ENCODE measurements around the gene KIAA1755.

Gene KIAA1755

DNA sequence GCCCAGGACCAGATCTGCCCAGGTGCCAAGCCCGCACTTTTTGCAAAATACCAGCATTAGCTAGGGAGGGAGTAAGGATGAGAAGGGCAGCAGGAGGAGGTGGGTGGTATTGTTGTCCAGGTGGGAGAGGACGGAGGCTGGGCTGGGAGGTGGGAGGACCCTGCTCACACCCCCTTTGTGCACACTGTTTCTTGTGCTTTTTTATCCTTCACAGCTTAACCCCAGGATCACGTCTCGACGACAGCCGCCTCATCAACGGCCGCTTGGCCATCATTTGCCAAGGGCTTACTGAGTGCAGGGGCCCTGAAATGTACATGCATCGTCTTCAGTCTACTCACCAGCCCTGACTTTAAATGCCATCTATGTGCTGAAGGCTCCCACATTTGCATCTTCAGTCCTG, 83.3 kb downstream of the KIAA1755 start:
- DNase-seq: no peak

DNA sequence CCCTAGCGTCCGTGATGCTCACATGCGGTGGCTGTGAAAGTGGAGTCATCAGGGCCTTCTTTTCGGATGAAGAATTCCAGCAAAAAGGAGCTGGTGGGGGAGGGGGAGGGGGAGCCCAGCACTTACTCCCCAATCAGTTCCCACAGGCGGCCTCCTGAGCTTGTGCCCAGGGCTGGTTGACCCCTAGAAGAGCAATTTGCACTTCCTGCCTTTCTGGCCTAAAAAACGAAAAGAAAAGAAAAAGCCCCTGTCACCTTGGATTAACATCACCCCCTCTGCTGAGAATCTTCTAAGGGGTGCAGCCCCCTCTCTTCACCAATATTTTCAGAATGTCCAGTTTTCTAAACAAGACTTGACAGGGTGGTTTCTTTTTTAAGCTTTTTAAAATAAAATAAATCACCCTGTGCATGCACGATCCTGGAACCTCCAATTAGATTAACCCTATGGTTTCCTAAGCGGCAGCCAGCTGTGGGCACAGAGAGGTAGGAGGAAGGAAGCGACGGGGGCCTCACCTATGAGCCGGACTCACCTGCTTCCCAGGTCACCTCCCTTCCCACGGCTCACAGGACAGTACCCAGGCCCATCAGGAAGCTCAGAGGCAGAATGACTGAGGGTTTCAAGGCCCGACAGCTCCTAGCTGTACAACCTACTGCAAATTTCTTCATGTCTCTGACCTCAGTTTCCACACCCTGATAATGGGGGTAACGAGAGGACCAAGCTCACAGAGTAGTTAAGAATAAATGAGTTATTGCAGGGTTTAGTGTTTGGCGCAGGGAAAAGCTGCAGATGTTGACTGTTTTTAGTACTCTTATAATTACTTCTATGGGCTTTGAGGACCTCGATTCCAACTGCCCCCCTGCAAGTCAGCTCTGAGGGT, 85.0 kb downstream of the KIAA1755 start:
- DNase-seq: no peak

DNA sequence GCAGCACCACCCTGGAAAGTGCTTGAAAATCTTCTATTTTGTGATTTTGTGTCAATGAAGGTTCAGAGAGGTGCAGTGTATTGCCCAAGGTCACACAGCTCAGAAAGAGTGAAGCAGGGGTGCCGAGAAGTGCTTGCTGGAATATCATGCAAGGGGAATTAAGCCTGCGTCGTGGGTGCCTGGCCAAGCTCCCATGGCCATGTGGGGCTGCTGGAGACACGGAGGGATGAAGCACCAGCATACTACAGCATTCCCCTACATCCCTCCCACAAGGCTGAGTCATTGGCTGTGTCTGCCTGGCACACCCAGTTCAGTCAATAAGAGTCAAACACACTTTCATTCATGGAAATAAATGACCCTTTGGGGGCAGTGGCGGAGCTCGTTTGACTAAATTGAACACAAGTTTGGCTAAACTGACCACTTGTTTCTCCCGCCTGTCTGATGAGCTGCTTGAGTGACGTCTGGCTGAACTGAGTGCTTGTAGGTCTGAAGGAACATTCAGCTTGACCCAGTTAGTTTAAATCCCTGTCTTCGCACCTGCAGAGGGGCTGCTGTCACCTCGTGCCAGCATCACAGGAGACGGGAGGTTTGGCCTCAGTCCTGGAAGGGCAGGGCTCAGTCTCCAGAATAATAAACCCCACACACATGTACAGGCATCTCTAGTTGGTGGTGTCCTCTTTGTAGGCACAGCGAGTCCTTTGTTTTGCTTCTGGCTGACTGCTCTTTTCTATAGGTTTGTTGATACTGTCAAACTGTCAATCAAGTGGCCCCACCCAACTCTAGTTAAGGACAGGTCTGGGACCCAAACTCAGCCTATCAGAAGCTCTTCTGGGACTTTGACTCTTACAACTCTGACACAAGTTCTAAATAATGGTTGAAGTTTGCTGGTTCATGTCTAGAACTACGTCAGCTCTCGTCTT, 87.0 kb downstream of the KIAA1755 start:
- DNase-seq: no peak

DNA sequence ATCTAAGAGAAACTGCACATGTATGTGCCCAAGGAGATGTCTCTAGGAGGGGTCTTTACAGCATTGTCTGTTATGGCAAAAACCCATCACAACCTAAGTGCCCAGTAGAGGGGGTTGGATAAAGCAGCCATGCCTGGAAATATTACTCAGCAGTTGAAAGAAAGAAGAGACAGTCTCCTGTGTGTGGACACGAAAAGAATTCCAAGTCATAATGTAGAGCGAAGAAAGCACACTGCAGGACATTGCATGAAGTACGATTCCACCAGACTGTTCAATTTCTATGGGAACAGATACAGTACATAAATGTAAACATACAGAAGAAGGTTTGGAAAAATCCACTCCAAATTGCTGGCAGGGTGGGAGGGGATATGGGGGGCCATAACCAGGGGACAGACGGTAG, 88.1 kb downstream of the KIAA1755 start:
- no peak for DNase-seq

DNA sequence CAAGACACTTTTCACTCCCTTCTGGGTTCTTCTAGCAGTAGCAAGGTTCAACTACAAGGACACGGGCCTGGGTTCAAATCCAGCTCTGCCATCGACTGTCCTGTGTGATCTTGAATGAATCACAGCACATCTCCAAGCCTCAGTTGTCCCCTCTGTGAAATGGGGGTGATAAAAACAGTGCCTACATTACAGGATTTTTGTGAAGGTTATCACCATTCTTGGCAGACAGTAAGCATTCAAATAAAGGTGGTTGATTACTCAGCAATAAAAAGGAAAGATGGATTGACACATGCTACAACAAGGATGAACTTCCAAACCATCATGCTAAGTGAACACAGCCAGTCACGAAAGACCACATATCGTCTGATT, 88.9 kb downstream of the KIAA1755 start:
- DNase-seq: no peak

DNA sequence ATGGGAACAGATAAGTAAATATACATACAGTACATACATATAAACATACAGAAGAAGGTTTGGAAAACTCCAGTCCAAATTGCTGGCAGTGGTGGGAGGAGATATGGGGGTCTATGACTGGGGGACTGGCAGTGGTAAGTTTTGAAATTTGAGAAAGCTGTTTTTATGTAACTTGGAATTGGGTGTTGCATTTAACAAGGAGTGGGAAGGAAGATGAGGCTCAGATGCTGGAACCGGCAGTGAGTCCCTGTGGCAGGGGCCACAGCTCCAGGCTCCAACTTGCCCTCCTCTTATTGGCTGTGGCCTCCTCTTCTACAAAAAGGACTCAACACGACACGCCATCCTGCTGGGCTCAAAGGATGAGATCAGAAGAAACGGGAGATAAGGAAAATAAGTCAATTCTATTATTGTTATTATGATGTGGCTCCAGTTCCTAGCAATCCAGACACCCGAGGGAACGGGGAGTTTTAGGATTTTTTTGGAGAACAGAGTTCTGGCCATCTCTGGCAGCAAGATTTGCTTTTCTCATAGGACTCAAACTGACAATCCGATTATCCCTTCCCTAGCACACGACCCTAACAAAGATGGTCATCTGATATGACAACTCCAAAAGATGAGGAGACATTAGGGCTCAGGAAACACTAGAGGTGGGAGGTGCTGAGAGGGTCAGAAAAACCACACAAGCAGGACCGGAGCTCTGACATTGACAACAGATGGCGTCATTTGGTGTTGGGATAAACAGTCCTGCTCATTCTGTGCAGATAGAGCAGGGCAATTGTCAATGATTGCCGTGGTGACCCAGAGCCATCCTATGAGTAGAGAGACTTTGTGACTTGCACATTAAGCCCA, 89.5 kb downstream of the KIAA1755 start:
- no peak for DNase-seq

DNA sequence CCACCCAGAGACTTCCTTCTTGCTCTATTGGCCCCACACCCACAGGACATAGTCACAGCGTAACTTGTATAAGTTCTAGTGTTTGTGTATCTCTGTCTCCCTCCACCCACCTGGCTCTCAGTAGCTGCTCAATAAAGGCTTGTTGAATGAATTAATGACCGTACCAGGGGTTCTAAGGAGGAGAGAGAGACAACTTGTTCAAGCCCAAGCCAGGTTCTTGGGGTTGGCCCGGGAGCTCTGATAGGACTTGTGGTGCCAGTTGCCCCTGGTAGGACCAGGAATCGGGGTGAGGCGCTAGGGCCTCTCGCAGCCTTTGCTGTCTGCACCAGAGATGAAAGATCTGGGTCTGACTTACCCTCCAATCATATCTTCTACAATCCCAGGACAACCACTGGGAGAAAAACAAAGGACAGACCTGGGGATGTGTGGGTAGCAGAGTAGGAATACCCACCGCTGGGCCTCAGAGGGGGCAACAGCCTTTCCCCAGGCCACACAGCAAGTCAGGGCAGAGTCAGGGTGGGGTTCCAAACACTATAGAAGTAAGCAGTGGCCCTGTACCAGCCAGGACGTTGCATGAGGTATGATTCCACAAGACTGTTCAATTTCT, 90.2 kb downstream of the KIAA1755 start:
- DNase-seq: no peak

DNA sequence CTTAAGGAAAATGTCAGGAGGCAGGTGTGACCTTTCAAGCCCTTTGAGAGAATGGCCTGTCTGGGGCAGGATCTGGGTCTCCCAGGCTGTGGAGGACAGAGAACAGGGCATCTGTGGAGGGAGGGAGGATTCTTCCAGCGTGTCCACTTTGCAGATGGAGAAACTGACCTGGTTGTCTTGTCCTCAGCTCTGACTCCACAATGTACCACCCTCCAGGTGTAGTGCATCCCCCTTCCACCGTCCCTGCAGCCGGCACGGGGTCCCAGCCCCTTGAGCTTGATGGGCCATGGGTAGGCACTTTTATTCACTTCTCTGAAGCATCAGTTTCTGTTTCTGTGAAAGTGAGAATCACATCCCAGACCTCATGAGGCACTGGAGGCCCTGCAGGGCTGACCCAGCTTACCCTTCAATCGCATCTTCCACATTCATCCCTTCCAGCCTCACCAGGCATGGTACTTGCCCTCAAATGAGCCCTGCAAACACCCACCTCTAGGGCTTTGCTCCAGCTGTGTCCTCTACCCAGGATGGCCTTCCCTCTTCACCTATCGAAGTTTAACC, 90.8 kb downstream of the KIAA1755 start:
- no peak for DNase-seq

DNA sequence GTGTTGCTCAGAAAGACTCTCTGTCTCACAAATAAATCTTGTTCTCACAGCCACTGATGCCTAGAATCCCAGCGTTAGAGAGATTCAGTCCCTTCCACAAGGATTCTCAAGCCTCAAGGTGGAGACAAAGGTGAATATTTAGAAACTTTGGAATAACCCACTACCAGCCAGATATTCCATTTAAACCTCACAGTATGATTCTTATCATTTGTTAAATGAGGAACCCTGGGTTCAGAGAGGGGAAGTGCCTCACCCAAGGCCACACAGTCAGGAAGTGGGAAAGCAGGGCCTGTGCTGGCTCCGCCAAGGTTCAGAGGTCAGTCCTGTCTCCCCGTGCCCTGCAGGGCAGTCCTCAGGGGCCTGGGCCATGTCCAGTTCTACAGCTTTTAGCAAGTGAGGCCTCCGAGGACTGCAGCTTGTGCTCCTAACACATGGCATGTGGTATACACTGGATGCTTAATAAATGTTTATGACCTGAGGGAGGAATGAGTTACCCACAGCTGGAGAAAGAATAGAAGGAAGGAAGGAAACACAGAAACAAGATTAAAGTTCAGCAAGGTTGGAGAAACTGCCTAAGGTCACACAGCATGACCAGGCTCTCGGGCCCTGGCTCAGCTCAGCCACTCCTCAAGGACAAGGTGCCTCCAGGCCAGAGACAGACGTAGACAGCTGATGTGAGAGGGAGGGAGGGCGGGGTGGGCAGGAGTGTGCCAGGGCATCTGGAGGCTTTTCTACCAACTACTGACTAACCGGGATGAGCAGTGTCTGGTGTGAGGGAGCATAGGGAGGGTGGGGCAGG, 91.5 kb downstream of the KIAA1755 start:
- no peak for DNase-seq

DNA sequence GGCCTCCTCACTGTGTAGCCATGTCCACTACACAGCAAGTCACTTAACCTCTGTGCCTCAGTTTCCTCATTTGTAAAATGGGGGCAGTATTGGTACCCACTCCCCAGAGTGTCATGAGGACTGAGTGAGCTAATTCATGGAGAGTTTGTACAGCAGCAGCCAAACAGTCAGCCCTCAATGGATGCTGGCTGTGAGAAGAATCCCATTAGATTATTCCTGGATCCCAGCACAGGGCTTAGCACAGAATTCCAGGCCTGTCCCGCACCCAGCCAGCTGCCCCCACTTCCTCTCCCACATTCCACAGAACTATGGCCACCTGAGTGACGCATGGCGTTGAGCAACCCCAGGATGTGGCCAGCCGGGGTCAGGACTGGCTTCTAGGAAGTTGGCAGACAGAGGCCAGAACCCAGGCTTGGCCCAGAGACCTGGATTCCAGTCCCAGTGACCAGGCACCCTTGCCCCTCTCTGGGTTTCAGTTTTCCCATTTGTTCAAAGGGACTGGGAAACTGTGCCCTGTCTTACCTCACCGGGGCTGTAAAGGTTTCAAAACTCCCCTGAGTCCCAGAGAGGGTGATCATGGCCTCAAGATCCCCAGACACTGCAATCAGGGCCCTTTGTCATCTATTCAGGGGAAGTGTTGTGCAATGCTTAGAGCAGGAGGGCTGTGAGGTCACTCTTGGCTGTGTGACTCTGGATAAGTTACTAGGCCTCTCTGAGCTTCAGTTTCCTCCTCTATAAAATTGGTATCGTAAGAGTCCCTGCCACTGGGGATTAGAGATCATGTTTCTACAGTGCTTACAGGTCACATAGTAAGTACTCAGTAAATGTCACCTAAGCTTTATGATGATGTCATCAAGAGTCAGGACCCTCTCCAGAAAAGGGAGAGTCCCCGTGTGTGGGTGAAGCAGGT, 92.4 kb downstream of the KIAA1755 start:
- DNase-seq: no peak

DNA sequence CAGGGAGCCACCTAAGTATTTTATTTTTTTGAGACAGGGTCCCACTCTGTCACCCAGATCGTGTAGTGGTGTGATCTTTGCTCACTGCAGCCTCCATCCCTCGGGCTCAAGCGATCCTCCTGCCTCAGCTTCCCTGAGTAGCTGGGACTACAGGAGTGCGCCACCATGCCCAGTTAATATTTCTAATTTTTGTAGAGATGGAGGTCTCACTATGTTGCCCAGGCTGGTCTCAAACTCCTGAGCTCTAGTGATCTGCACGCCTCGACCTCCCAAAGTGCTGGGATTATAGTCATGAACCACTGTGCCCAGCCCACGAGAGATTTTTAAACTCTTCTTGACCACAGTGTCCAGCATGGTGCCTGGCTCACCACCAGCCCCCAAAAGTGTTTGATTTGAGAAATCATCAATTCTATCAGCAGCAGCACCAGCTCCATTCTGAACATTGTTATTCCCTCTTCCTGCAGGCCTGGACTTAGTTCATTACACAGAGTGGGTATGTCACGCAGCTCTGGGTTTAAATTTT, 93.1 kb downstream of the KIAA1755 start:
- no peak for DNase-seq

DNA sequence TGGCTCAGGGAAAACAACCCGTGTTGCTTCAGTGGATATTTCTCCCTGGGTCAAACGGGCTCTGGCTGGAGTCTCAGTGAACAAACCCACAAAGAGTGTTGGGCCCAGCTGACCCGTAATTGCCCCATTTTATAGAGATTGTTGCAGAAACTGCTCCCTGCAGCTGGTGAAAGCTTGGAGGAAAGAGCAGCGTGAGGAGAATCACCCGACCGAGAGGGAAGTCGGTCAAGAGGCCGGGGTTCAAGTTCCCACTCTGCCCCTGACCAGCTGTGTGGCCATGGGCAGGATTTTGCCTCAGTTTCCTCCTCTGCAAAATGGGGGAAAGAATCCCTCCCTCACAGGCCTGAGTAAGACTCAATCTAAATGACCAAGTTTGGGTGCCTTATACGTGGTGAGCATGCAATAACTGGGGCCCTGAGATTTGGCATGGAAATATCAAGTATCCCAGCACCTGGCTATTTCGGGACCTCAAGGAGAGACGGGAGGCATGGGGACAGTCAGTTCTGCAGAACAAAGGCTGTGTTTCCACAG, 93.8 kb downstream of the KIAA1755 start:
- DNase-seq: no peak

DNA sequence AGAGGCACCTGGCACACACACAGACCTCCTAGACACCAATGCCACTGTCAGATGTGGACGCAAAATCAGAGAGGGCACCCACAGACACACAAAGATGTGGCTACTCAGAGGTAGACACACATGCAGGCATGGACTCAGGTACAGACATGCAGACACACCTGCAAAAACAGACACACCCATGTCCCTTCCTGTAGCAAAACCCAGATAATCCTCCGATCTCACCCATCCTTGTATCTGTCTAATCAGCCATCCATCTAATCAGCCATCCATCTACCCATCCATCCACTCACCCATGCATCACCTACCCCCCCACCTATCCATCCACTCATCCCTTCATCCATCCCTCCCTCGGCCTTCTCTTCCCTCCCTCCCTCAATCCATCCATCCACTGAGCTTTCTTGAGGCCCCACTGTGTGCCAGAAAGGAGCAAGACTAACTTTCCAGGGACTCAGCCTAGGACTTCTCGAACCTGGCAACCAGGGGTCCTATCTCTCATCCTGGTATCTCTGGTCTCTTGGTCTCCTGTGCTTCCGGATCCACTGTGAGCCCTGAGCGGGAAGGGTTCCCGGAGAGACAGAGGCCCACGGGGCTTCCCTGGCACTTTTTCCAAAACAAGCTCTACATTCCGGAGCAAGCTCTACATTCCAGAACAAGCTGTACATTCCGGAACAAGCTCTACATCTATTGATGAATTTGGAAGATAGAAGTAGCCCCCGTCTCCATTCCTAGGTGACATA, 94.4 kb downstream of the KIAA1755 start:
- DNase-seq: no peak

DNA sequence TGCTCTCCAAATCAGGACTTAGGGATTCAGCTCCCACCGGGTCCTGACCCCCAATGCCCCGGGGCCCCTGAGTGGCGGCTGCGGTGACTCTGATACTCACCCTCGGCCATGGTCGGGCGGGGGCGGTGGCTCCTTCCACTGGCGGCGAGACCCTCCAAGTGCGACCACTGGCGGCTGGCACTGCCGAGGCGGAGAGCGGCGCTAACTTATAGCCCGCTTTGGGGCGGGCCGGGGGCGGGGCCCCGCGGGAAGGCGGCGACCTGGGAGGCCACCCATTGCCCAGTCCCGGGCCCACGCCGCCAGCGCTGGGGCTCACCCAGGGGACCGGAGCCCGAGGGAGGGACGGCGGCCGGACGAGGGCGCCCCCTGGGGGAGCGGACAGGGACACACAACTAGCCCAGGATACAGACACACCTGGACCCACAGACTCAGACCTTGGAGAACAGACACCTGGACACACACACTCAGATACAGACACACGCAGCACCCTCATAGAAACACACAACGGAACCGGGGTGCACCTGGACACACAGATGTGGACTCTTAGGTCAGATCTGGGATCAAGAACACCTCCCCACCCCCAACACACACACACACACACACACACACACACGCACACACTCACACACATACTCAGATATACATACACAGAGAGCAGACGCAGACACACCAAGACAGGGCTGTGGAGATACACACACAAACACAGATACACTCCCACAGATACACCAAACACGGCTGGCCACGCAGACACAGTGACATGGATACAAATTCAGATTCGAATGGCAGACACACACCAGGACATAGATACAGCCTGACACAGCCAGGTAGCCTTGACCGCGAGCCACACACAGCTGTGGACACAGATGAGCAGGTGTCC, 95.2 kb downstream of the KIAA1755 start, which contains the start of gene TGM2:
TGM2 (minus strand) TSS at position 182 of the 877 bp plus-strand sequence; CDS start at position 110, 72 bp downstream.
- peak; percentile 3 for DNase-seq

DNA sequence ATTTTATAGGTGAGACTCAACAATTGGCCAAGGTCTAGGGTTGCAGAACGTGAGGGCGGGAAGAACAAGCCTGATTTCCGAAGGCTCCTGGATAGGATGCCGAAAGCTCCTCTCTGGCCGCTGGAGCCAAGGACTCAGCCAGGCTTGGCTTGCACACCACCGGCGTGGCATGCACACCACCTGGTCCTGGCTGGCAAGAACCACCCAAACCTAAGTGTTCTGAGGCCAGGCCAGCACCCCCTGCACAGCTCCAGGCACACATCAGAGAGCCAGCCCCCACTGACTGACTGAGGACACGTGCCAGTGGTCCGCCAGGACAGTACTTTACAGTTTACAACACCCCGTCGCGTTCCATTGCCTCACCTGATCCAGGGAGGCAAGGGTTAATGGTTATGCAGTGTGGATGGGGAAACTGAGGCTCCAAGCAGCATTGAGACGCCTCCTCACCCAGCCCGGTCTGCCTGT, 95.9 kb downstream of the KIAA1755 start:
- DNase-seq: no peak

DNA sequence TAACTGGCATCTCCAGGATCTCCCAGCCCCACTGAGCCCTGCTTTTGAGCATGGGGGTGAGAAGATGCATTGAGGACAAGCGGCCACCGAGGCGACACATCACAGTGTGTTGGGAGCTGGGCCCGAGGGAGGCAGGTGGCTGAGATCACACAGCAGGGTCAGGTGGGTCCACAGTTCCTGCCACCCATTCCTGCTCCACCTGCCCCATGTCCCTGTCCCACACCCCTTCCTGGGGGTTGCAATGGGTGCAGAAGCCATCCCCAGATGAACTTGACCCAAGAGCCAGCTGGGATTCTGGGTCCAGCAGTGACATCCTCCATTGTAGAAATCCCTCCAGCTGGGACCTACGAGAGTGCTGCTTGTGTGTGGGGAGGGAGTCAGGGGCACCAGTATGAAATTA, 96.5 kb downstream of the KIAA1755 start:
- no peak for DNase-seq
